IPS DF 4.7 (cell line): ENCODE measurements around the gene PDE6B.
"Not testable (repeated sequence)": the region's sequence is repeated elsewhere in the genome, so short reads cannot be mapped to it uniquely, and the experiment has no call there.

ENCODE experiments used
- DNase-seq: peaks from one replicate; pipeline ENCODE4 v3.0.0-alpha.2; 2013; ENCODE audit warnings: low spot score; ENCODE audit errors: extremely low read depth

The PDE6B gene

DNA sequence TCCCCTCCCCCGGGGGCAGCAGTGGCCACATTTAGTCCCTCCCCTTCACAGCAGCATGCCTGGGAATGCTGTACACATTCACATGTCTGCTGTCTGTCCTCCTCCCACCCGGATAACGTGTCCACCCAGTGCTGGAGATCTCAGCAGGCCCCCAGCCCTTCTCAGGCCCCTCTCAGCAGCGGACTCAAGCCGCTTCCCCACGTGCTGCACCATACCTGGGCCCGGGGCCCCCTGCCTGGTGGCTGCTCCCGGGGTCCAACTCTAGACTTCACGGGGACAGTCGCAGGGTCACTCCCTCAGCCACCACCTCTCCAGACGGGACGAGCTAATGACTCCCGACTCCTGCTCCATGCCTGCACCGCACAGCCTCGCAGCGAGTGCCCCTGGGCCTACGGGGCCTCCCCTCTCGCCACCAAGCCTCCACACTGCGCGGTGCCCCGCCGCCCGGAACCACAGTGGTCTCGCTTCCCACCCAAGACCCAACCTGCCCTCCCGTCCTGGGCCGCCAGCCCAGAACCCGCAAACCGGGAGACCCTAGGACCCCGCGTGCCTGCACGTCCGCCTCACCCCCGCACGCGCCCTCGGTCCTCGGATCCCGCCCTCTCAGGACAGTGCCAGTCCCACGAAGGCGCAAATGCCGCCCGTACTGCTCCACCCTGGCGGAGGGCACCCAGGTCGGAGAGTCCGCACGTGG is 79.0 kb downstream of the PDE6B start:
- DNase-seq: no peak

DNA sequence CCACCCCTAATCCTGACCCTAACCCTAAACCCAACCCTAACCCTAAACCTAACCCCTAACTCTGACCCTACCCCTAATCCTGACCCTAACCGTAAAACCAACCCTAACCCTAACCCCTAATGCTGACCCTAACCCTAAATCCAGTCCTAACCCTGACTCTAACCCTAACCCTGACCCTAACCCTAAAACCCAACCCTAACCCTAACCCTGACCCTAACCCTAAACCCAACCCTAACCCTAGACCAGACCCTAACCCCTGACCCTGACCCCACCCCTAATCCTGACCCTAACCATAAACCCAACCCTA is 79.6 kb downstream of the PDE6B start:
- no peak for DNase-seq

GRCh38 chr4:705278-706082 is 80.1 kb downstream of the PDE6B start, which contains the start of gene PCGF3:
PCGF3 (plus strand) TSS chr4:705832; CDS start chr4:733681, 27,849 bp downstream.
- DNase-seq: no peak

GRCh38 chr4:706083-706633 is 80.8 kb downstream of the PDE6B start:
- DNase-seq: not testable (repeated sequence)

DNA sequence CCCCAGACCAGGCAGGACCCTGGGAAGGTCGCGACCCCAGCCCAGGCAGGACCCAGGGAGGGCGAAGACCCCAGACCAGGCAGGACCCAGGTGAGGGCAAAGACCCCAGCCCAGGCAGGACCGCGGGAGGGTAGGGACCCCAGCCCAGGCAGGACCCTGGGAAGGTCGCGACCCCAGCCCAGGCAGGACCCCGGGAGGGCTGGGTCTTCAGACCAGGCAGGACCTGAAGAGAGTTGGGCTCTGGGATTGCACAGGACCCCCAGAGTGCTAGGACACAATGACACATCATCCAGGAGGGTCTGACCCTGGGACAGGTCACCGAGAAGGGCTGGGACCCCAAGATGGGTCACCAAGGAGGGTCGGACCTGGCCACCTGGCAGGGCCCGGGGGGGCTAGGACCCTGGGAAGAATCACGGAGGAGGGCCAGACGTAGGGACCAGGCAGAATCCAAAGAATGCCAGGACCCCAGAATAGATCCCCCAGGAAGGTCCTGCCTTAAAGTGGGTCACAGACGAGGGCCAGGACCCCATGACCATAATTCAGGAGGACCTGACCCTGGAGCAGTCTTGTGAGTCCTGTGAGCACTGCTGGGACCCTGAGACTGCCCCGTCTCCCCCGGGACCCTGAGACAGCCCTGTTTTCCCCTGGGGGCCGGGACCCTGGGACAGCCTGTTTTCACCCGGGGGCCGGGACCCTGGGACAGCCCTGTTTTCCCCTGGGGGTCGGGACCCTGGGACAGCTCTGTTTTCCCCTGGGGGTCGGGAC is 81.6 kb downstream of the PDE6B start:
- DNase-seq: no peak

DNA sequence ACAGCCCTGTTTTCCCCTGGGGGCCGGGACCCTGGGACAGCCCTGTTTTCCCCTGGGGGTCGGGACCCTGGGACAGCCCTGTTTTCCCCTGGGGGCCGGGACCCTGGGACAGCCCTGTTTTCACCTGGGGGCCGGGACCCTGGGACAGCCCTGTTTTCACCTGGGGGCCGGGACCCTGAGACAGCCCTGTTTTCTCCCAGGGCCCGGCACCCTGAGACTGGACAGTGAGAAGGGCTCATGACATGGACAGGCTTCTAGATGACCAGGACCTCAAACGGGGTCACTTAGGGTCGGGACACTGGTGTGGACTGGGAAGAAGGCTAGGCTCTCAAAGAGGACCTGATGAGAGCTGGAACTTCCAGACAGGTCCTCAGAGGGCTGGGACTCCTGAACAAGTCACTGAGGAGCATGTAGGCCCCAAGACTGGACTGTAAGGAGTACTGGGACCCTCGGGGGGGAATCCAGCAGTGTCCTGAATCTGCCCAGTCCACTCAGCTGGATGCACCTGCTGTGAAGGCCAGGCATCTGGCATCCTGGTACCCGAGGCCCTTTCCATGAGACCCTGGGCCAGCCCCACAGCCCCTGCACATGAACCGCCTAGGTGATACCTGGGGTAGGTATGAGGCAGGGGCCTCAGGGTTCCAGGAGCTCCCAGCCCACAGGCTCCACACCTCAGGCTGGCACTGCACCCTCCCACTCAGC is 82.7 kb downstream of the PDE6B start:
- DNase-seq: no peak

- no peak for DNase-seq
Observed at GRCh38 chr4:708631-708933, 83.2 kb downstream of the PDE6B start.

GRCh38 chr4:709348-709747 is 84.0 kb downstream of the PDE6B start:
- no peak for DNase-seq

GRCh38 chr4:710116-710515 is 84.7 kb downstream of the PDE6B start:
- DNase-seq: no peak

GRCh38 chr4:710916-711315 is 85.5 kb downstream of the PDE6B start:
- DNase-seq: no peak

DNA sequence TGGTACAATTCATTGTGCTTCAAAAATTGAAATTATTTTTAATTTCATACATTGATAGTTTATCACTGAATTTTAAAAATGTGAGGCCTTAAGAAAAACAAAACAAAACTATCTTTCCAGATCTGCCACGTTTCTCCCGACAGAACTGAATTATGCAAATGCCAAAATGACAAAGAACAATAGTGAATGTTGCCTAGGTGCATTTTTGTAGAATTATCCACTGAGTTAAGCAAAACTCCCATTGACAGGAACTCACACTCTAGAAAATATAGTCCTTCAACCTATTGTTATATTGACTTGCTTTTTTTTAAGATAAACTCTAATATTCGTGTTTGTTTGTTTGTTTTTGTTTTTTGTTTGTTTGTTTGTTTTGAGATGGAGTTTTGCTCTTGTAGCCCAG is 86.7 kb downstream of the PDE6B start:
- no peak for DNase-seq

GRCh38 chr4:712916-713632 is 87.7 kb downstream of the PDE6B start:
- DNase-seq: no peak

- no peak for DNase-seq
Observed at GRCh38 chr4:714087-714486, 88.7 kb downstream of the PDE6B start.

DNA sequence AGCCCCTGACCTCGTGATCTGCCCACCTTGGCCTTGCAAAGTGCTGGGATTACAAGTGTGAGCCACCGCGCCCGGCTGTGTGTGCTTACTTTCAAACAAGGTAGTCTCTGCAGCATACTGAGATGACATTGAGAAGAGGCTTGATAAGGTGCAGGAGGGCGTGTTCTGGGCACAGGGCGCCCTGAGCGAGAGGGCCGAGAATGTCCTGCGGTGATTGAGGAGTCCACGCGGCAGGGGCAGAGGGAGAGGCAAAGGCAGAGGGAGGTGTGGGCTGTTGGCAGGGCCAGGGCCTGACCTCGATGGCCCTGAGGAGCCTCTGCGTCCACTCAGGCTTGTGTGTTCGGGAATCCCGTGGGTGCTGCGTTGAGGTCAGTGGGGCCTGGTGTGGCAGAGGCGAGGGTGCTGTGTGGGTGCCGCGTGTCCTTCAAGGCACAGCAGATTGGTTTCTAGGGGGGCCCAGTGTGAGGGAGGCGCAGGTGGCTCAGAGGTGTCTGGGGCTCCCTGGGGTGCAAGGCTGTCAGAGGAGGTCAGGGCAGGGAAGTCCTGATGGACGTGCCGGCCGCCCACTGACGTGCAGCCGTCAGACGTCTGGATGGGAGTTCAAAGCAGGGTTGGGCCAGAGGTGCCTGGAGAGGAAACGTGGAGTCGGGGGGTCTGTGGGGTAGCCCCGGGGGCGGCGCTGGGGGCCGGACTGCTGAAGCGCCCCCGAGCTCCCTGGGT is 92.4 kb downstream of the PDE6B start:
- no peak for DNase-seq

- no peak for DNase-seq
Observed at GRCh38 chr4:718460-718859, 93.1 kb downstream of the PDE6B start.
